Stimulated activated CD4-positive, alpha-beta T cell treated with anti-CD3 and anti-CD28 coated beads, Interleukin-2, amount 100 ng/mL, for 48 hours (primary cell): ENCODE measurements around the gene HELZ2.
A peak's percentile ranks its signal among the peaks of the same experiment; 100 is the strongest.

Experiments
- DNase-seq, 2 donors: peaks; one replicate each; pipeline ENCODE4 v3.0.0-alpha.2; 2020

Gene HELZ2

DNA sequence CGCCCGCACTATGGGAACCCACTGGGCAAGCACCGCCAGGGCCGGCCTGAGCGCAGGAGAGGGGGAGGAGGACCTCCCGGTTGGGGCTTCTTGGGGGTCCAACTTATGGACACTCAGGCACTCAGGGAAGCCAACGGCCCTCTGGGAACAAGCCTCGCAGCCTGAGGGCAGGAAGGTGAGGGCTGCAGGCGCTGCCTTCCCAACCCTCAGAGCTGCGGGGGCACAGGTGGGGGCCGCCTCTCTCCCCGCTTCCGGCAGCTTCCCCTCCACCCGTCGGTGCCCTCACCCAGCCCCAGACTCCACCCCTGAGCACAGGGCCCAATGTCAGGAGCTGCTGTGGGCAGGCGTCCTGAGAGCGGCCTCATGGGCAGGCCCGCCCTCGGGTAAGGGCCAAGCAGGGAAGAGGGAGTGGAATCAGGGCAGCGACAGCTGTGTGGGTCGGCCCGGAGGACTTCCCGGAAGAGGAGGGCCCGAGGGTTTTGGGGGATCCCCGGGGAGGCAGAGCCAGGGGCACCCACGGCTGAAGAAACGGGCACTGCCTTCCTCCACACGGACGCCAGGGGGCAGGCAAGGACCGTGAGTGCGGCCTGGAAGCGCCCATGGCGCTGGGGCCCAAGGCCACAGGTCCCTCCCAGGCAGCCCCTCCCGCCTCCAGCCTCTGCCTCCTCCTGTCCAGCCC, 36.4 kb downstream of the HELZ2 start:
- peak; percentile 94 to 95 for DNase-seq

DNA sequence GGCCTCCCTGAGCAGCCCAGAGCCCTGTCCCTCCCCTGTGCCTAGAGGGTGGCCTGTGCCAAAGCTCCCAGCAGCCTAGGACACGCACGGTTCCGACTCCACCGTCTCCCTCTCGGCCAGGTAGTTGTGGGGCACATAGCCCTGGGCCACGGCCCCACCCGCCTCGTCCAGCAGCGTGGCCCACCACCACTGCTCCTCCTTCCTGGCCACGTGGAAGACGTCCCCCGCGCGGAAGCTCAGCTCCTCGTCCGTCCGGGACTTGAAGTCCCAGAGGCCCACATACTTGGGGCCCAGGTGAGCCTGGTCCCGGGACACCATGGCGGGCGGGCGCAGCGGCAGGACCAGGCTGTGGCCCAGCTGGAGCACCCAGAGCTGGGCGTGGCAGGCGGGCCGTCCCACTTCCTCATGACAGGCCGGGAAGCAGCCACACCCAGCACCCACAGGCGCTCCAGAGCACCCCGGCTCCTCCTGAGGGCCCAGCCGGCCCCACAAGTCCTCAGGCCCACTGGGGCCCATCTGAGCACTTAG, 37.0 kb downstream of the HELZ2 start, which contains the start of gene PTK6:
PTK6 (minus strand) TSS at position 380 of the 528 bp plus-strand sequence; CDS start at position 318, 62 bp downstream.
- peak; percentile 32 to 35 for DNase-seq

DNA sequence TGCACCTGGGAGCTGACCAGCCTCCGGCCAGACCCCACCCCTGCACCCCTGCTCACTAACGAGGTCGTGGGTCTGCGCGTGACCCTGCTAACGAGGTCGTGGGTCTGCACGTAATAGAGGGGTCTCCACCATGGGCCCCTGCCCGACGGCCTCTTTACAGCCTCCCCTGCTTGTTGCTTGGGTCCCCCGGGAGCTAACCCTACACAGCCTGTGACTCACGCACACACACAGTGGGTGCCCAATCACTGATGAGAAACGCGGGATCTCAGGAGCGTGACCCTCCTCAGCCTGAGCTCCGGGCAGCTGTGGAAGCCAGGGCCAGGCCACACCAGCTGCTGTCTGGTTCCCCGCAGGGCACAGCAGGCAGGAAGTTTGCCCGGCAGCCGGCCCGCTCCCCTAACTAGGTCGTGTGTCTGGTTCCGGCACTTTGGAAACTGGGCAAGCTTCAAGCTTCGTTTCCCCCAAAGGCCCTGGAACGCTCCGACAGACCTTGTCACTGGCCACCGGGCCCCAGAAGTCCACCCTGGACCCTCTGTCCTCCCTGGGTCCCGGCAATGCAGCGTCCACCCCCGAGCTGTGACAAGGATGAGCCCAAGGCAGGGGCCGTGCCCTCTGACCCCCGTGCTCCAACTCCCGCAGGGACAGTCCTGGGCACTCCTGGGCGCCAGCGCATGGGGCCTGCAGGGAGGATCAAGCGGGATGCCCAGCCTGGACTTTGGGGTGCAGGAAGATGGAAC, 37.6 kb downstream of the HELZ2 start:
- DNase-seq: no peak

DNA sequence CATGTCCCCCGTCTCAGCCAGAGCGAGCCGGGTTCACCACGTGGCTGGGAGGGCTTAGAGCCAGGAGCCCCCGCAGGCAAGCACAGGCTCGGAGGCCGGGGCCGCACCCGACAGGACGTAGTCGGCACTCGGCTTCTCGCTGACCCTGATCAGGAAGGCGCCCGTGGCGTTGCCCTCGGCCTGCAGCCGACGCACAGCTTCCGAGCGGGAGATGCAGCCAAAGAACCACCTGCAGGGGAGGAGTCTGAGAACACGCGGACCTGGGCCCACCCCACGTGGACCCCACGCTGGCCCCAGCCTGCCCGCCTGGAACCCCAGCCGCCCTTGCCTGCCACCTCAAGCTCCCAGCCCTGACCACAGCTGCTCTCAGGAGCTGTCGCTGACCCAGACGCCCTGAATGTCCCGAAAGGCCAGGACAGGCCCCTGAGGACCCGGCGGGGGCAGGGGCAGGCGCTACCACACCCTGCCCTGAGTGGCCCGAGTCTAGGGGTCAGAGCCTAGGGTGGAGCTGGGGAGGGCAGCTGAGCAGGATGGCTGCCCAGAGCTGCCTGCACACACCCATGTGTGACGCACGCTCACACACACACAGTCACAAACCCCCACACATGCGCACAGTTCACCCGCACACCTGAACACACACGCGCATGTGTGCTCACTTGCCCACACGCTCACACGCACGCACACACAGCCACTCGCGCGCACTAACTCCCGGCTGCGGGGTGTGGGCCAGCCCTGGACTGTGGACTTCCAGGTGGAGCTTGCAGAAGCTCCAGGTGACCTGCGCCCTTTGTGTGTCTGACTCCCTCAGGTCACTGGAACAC, 39.0 kb downstream of the HELZ2 start:
- no peak for DNase-seq

DNA sequence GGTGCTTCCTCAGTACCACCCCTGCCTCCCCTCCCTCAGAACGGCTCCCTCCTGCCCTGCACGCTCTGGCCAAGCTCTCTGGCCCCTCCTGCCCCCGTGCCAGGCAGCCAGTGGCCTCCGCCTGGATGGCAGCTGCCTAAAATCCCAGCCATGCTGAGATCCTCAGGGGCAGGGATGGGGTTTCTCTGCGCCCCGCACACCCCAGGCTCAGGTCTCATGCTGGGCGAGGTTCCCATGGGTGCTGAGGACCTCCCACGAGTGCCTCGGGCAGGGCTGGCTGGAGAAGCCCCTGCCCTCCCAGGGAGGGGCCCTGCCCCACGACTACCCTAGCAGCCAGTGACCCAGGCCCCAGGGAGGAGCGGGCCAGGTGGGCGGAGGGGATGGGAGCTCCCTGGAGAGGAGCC, 39.6 kb downstream of the HELZ2 start:
- no peak for DNase-seq

DNA sequence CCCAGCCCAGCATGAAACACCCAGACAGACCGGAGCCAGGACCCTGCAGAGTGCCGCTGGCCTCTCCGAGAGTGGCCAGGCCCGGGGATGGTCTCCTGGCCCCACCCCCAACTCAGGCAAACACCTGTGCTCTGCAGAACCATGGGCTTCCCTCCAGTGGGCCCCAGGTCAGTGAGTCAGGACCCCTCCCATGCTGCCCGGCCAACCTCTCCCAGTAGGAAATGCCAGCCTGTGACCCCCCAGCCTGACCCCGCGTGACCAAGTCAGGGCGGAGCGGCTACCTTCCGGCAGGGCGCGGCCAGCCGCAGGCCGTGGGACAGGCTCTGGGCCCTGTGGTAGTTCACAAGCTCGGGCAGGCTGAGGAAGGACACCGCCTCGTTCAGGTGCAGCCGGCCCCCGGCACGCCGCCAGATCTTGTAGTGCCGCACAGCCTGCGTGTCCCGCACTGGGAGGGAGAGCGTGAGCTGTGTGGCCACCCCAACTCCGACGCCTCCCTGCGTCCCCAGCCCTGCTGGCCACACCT, 40.1 kb downstream of the HELZ2 start:
- DNase-seq: no peak

DNA sequence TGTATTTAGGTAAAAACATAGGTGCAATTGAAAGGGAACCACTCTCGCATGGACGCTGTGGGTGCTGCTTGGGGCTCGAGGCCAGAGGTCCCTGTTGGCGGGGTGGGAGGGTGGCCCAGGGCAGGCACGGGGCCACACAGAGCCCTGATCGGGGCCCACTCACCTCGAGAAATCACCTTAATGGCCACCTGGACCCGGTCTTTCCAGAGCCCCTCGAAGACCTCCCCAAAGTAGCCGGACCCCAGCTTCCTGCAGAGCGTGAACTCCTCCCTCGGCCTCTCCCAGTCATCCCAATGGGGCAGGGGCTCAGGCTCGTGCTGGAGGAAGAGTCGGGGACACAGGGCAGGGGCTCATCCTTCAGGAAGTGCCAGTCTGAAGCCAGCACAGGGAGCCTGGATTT, 40.7 kb downstream of the HELZ2 start:
- DNase-seq: no peak

DNA sequence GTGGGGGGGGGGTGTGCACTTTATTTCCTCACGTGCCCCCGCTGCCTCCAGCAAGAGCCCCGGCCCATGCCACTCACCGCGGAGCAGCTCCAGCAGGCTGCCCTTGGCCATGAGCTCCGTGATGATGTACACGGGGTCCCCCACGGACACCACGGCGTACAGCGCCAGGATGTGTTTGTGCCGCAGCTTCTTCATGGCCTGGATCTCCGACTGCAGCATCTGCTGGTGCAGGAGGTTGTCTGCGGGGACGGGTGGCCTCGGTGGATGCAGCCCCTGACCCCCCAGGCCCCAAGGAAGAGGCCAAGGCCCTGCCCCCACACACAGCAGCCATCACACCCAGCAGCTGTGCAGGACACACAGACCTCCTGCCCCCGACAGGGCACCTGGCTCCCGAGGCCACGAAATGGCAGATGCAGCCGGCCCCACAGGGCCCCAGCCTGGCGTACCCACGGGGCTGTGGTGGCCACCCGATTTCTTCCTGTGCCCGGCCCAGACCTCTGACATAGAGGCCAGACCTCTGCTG, 41.5 kb downstream of the HELZ2 start:
- no peak for DNase-seq

DNA sequence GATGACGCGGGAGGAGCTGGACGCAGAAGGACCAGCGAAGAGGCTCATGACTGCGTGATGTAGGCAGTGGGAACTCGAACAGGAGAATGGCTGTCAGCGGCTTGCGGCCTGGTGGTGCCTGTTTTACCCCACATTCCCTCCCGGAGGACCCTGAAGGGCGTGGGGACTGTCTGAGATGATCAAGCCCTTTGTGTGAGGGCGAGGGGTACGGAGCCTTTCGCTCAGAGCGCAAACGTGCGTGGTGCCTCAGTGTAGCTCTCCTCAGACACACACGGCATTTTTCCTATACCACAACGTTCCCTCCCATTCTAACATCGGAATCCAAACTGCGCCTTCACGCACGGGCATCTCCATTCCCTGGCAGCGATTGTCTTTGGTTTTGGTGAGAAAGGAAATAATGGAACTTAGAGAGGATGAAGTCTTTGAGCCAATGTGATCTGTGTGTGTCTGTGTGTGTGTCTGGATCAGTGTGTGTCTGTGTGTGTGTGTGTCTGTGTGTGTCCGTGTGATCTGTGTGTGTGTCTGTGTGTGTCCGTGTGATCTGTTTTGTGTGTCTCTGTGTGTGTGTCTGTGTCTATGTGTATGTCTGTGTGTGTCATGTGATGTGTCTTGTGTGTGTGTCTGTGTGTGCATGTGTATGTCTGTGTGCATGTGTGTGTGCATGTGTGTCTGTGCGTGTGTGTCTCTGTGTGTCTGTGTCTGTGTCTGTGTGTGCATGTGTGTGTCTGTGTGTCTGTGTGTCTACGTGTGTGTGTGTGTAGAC, 42.2 kb downstream of the HELZ2 start:
- no peak for DNase-seq

DNA sequence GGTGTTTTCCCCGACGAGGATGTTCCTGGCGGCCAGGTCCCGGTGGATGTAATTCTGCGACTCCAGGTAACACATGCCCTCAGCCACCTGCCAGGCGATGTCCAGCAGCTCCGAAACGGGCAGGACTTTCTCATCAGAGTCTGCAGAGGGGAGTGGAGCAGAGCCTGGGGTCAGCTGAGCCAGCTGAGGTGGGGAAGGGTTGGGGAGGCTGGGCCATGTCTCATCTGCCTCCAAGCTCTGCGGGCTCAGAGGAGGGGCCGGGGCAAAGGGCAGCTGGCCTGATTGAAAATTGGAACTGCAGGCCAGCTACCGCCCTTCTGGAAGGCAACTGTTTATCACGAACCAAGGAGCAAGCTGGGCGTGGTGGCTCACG, 43.3 kb downstream of the HELZ2 start:
- no peak for DNase-seq

DNA sequence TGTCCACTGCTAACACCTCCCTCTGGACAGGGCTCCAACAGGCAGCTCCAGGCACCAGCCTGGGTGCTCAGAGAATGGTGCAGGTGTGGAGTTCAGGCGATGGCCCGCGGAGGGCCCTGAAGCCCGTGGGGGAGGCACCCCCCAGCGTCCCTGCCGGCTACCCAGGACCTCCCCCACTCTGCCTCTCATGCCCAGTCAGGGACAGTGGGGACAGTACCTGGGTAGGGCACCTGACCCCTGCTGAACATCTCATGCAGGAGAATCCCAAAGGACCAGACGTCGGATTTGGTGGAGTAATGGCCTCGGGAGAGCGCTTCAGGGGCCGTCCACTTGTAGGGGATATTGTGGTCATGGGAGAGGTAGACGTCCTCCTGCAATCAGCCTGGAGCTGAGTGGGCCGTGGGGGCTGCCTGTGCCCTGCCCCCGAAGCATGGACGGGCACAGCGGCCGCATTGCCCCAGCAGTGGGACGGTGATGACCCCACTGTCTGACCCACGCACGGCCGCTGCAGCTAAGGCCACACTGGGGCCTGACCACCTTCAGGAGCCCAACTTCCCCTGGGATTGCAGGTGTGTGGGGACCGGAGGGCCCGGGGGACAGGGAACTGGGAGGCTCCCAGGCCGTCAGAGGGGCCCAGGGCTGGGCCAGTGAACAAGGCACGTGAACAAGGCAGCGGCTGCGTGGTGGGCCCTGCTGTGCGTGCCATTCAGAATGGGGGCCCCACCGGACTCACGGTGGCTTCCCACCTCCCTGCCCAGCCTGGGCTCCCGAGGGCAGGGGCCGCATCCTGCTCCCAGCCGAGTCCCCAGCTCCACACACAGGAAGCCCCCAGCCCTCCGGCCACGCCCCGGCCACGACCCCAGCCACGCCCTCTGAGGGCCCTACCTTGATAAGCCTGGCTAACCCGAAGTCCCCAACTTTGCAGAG, 43.9 kb downstream of the HELZ2 start:
- no peak for DNase-seq

DNA sequence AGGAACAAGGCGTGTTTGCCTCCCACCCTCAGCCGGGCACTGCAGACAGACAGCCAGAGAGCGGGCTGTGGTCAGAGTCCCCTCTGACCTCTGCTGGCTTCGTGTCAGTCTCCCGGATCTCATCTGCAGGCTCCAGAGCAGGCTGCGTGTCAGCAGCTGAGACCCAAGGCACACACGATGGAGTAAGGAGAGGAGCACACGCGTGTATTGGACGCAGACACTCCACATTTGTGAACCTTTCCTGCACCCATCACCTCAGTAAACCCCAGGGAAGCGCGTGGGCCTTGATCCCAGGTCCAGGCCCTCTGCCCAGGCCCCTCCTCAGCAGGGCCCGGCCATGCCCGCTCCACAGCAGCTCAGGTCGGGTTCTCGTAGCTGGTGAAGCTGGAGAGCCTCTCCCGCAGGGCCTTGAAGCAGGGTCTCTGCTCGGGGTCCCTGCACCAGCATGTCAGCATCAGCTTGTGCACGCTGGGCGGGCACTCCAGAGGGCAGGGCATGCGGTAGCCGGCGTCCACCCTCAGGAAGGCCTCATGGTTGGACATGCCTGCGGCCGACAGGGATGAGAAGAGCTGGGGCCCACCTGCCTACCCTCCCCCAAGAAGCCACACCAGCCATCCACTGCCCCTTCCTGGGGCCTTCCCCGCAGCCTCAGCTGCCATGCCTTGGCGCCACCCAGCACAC, 44.7 kb downstream of the HELZ2 start:
- no peak for DNase-seq

DNA sequence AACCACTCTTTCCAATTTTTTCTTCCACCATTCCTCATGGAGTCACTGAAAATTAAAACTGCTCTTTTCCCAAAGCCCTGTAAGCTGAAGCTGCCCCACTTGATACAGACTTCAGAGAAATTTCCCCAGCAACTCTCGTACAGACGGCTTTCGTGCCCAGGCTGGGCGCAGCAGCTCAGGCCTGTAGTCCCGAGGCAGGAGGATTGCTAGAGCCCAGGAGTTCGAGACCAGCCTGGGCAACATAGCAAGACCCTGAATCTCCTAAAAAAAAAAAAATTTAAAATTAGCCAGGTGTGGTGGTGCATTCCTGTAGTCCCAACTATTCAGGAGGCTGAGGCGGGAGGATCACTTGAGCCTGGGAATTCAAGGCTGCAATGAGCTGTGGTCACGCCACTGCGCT, 46.9 kb downstream of the HELZ2 start:
- no peak for DNase-seq

DNA sequence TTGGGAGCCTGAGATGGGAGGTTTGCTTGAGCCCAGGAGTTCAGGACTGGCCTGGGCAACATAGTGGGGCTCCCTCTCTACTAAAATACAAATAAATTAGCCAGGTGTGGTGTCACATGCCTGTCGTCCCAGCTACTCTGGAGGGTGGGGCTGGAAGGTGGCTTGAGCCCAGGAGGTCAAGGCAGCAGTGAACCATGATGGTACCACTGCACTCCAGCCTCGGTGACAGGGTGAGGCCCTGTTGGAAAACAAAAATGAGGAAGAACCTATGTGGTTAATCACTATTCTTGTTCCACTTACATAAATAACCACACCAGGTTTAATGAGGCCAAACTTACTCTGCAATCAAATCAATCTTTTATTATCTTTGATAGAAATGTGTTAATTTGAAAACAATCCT, 48.1 kb downstream of the HELZ2 start:
- no peak for DNase-seq

DNA sequence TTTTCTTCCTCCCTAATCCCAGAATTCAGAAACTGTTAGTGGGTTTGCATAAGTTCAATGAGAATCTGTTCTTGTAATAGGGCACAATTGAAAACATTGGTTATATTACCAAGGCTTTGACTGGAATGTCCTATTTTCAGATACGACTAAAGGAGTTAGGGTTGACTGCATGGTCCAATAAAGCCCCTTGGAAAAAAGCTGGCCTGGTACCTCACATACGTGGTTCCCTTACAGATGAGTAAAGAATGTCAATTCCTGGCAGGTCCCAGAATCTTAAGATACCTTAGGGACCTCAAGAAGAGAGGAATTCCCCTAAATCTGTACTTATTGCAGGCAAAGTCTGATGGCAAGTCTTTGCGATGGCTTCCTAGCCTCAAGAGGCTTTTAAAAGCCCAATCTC, 48.9 kb downstream of the HELZ2 start:
- no peak for DNase-seq
